ENCODE data around the gene THOC7. TPM values are rescaled to one million over a fixed set of nuclear protein-coding genes. Genes with fewer than 3 reads are reported as not detected.

THOC7 gene
- total and polyA plus RNA-seq, 7 donors: 61.0 to 102 (median 76.9) TPM

- ATAC-seq (peak in 1 of 4 donors; percentile 6), DNase-seq (no peak)
- no peaks in the 10 kb centered on the region for H3K27me3 ChIP-seq (ENCODE audit: insufficient read depth in 3 of 3, low read length in 2 of 3)
- H3K36me3 ChIP-seq (ENCODE audit: insufficient read depth in 1 of 2, low read depth in 1 of 2): peaks cover 0 to 18% of the 10 kb centered on the region in 2 donors
- intact Hi-C loops (cut with DNase I): loop anchor here in 1 of 2 donors (5.0 kb wide), 2 partner anchors 46 to 81 kb away; no protein-coding TSS in a partner anchor
- peak overlapping the region; percentile 99 for H3K27ac ChIP-seq
- H3K4me1 ChIP-seq: peaks cover 18% of the 10 kb centered on the region
- TF ChIP-seq CTCF (IDR thresholded peaks at IDR 0.05): no peak
- 0 to 1% (median 1%) methylated on average over 15 to 18 of the region's 18 CpGs for WGBS, 3 donors
- H3K4me3 ChIP-seq: peak overlapping the region; percentile 85
- no peaks in the 10 kb centered on the region for H3K9me3 ChIP-seq
Measured at GRCh38 chr3:63911509-63911872, 47.9 kb upstream of the THOC7 start.

DNA sequence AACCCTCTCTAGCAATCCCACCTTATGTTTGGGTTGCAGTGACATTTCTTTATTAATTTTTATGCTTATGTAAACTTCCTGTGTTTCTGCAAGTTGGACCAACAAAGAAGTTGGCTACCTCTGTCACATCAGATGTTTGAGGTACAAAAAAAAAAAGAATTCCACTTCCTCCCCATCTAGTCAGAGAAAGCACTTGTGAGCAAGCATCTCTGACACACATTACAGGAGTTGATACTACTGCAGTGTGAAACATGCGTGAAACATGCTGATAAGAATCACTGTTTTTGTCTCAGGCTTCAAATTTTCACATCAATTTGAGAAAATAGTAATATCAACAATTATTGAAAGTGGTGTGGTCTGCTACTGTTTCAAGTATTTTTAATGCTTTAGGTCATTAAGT lies 47.3 kb upstream of the THOC7 start:
- H3K9me3 ChIP-seq: no peaks in the 10 kb centered on the region
- H3K27me3 ChIP-seq (ENCODE audit: insufficient read depth in 3 of 3, low read length in 2 of 3): no peaks in the 10 kb centered on the region
- H3K4me1 ChIP-seq: peaks cover 18% of the 10 kb centered on the region
- TF ChIP-seq CTCF (IDR thresholded peaks at IDR 0.05): no peak
- 71 to 81% (median 76%) methylated on average over 1 of the region's 1 CpG for WGBS, 3 donors
- peak overlapping the region; percentile 99 for H3K27ac ChIP-seq
- intact Hi-C loops (cut with DNase I): loop anchor here in 1 of 2 donors (5.0 kb wide), 2 partner anchors 46 to 81 kb away; no protein-coding TSS in a partner anchor
- no peak for DNase-seq
- peak overlapping the region; percentile 85 for H3K4me3 ChIP-seq
- peaks cover 0 to 12% of the 10 kb centered on the region in 2 donors for H3K36me3 ChIP-seq (ENCODE audit: insufficient read depth in 1 of 2, low read depth in 1 of 2)
- ATAC-seq: no peak

GRCh38 chr3:63910001-63910400 lies 46.4 kb upstream of the THOC7 start:
- DNase-seq (no peak), ATAC-seq (no peak)
- Histone ChIP-seq H3K9me3 (no peaks in the 10 kb centered on the region), H3K4me3 (no peak overlapping the region), H3K27ac (no peak overlapping the region), H3K4me1 (peaks cover 18% of the 10 kb centered on the region), H3K36me3 (ENCODE audit: insufficient read depth in 1 of 2, low read depth in 1 of 2) (peaks cover 0 to 4% of the 10 kb centered on the region in 2 donors), H3K27me3 (ENCODE audit: insufficient read depth in 3 of 3, low read length in 2 of 3) (no peaks in the 10 kb centered on the region)
- intact Hi-C loops (cut with DNase I): loop anchor here in 1 of 2 donors (5.0 kb wide), 2 partner anchors 47 to 82 kb away; no protein-coding TSS in a partner anchor
- no peak for TF ChIP-seq CTCF (IDR thresholded peaks at IDR 0.05)
- WGBS, 3 donors: 92 to 95% (median 93%) methylated on average over 4 of the region's 4 CpGs

GRCh38 chr3:63909431-63909830 lies 45.8 kb upstream of the THOC7 start:
- WGBS, 3 donors: 83 to 87% (median 84%) methylated on average over 2 of the region's 2 CpGs

More at GRCh38 chr3:63909431-63909830, 45.8 kb upstream of the THOC7 start:
- no peak for TF ChIP-seq CTCF (IDR thresholded peaks at IDR 0.05)
- Histone ChIP-seq H3K27ac (no peak overlapping the region), H3K9me3 (no peaks in the 10 kb centered on the region), H3K4me3 (no peak overlapping the region), H3K4me1 (peaks cover 18% of the 10 kb centered on the region), H3K36me3 (ENCODE audit: insufficient read depth in 1 of 2, low read depth in 1 of 2) (no peaks in the 10 kb centered on the region), H3K27me3 (ENCODE audit: insufficient read depth in 3 of 3, low read length in 2 of 3) (no peaks in the 10 kb centered on the region)
- DNase-seq (no peak), ATAC-seq (no peak)
- intact Hi-C loops (cut with DNase I): loop anchor here in 1 of 2 donors (5.0 kb wide), 1 partner anchor 42 kb away; no protein-coding TSS in a partner anchor
